Endothelial cell of umbilical vein (primary cell): Measurements from ENCODE around the gene SLC15A3. TPM values are rescaled to one million over a fixed set of nuclear protein-coding genes. Genes with fewer than 3 reads are reported as not detected.

ENCODE experiments used
- BruUV-seq: library from RNA; stranded (reverse); fragments of 400-500 nt; replicated peaks from 2 replicates; lab custom pipeline; 2021; lab: Mats Ljungman, UMichigan
- CTCF ChIA-PET: fragments of 300-600, 350-600 bp; sonication (Branson Sonifier 250); formaldehyde crosslinking; loops from one replicate; lab custom pipeline; 2021; ENCODE audit warnings: antibody characterized with exemption, inconsistent platforms; lab: Charles Lee
- POLR2A ChIA-PET: fragments of 300-600, 350-600 bp; sonication (Branson Sonifier 250); formaldehyde crosslinking; loops from one replicate; lab custom pipeline; 2021; ENCODE audit warnings: antibody characterized with exemption, inconsistent platforms; lab: Charles Lee
- DNase-seq: peaks from one replicate; pipeline ENCODE4 v3.0.0-alpha.2; 2011; ENCODE audit warnings: low read depth, low spot score
- FAIRE-seq: peaks from 2 replicates; lab custom pipeline; 2011; peaks lifted over from hg19 to GRCh38; lab: Jason Lieb, UNC
- H2AFZ ChIP-seq: 2 replicates; pipeline ENCODE4 v1.6.0; 2012; ENCODE audit warnings: low read depth, low read length, control low read depth, inconsistent platforms
- H3K27ac ChIP-seq: 2 replicates; pipeline ENCODE4 v1.5.1; 2011; ENCODE audit warnings: low read depth, mild to moderate bottlenecking, control low read depth, low read length, moderate library complexity; ENCODE audit not compliant: insufficient read depth
- H3K27me3 ChIP-seq, 2 experiments: 2 replicates each; pipeline versions ENCODE4 v1.6.0 to v1.6.1; 2011; ENCODE audit warnings: low read length in 2 of 2, mixed read lengths in 1 of 2; ENCODE audit not compliant: control insufficient read depth in 2 of 2, insufficient read depth in 2 of 2
- H3K36me3 ChIP-seq, 2 experiments: 2 replicates in 1 of 2; 3 replicates in 1 of 2; pipeline ENCODE4 v1.5.1; 2011; ENCODE audit warnings: low read length in 2 of 2, mild to moderate bottlenecking in 1 of 2, moderate library complexity in 1 of 2; ENCODE audit not compliant: control insufficient read depth in 2 of 2, insufficient read depth in 2 of 2; ENCODE audit errors: extremely low read depth in 1 of 2
- H3K4me1 ChIP-seq: 3 replicates; pipeline ENCODE4 v1.5.1; 2011; ENCODE audit warnings: mild to moderate bottlenecking, low read length; ENCODE audit not compliant: control insufficient read depth, insufficient read depth; ENCODE audit errors: extremely low read depth
- H3K4me2 ChIP-seq: 2 replicates; pipeline ENCODE4 v1.6.1; 2011; ENCODE audit warnings: low read length, control low read depth, mixed read lengths; ENCODE audit not compliant: insufficient read depth
- H3K4me3 ChIP-seq, 3 experiments: fragments of 200-600 bp in 1 of 3; sonication (generic), shearing (Covaris generic) in 1 of 3; replicated peaks in 1 of 3; 2 replicates each; pipeline ENCODE4 v1.5.1; 2011 to 2016; ENCODE audit warnings: control low read depth in 3 of 3, low read length in 3 of 3, mild to moderate bottlenecking in 2 of 3, inconsistent platforms in 1 of 3, low read depth in 1 of 3, moderate library complexity in 1 of 3; ENCODE audit not compliant: insufficient read depth in 1 of 3
- H3K79me2 ChIP-seq: 2 replicates; pipeline ENCODE4 v1.6.0; 2012; ENCODE audit warnings: low read length, inconsistent platforms; ENCODE audit not compliant: control insufficient read depth, insufficient read depth
- H3K9ac ChIP-seq: replicated peaks from 2 replicates; pipeline ENCODE3; 2011; ENCODE audit warnings: low read length, control low read depth; ENCODE audit not compliant: insufficient read depth; ENCODE audit errors: extremely low read depth
- H3K9me1 ChIP-seq: replicated peaks from 3 replicates; pipeline ENCODE4 v1.6.0; 2011; ENCODE audit warnings: mild to moderate bottlenecking, low read length; ENCODE audit not compliant: control insufficient read depth, insufficient read depth; ENCODE audit errors: extremely low read depth
- H3K9me3 ChIP-seq: replicated peaks from 2 replicates; pipeline ENCODE4 v1.5.1; 2012; ENCODE audit warnings: low read length, inconsistent platforms; ENCODE audit not compliant: control insufficient read depth, insufficient read depth
- H4K20me1 ChIP-seq: replicated peaks from 2 replicates; pipeline ENCODE3; 2011; ENCODE audit warnings: mild to moderate bottlenecking, low read length; ENCODE audit not compliant: control insufficient read depth, insufficient read depth; ENCODE audit errors: extremely low read depth
- EZH2 ChIP-seq: IDR thresholded peaks from 2 replicates; pipeline ENCODE4 v1.6.1; 2012; ENCODE audit warnings: borderline replicate concordance, low read depth, mild to moderate bottlenecking, moderate library complexity, low read length, inconsistent platforms; ENCODE audit not compliant: severe bottlenecking
- GATA2 ChIP-seq: IDR thresholded peaks from 2 replicates; pipeline ENCODE4 v1.7.0; 2011; ENCODE audit warnings: low read depth, mild to moderate bottlenecking, moderate library complexity, mixed read lengths, low read length; ENCODE audit not compliant: insufficient read length, insufficient read depth
- JUN ChIP-seq: IDR thresholded peaks from 2 replicates; pipeline ENCODE4 v1.6.1; 2011; ENCODE audit warnings: borderline replicate concordance, low read depth; ENCODE audit not compliant: insufficient read length, insufficient read depth
- MYC ChIP-seq: IDR thresholded peaks from one replicate; pipeline ENCODE4 v1.6.1; 2011; ENCODE audit warnings: mild to moderate bottlenecking, low read depth, low read length
- POLR2A ChIP-seq: IDR thresholded peaks from 2 replicates; pipeline ENCODE4 v1.6.1; 2012; ENCODE audit warnings: low read depth, mild to moderate bottlenecking, control low read depth, low read length
- POLR2AphosphoS5 ChIP-seq: IDR thresholded peaks from 2 replicates; pipeline ENCODE4 v1.6.1; 2012; ENCODE audit warnings: low read depth, mild to moderate bottlenecking, control low read depth, low read length, moderate library complexity; ENCODE audit not compliant: insufficient read depth
- dilution Hi-C: fragments of 300-500 bp; cut with MboI; formaldehyde crosslinking; loops from one replicate; pipeline ENCODE4 v1.15.0; 2019; ENCODE audit warnings: low sequenced_read_pairs; ENCODE audit not compliant: extremely low pct_ligation_motif_present
- intact Hi-C: fragments of 100-400 bp; cut with micrococcal nuclease; formaldehyde crosslinking; loops from one replicate; pipeline ENCODE4 v1.10.0; 2022
- polyA plus RNA-seq, 4 experiments: library from polyadenylated mRNA; depleted of rRNA in 3 of 4; stranded (reverse) in 3 of 4; unstranded in 1 of 4; fragments of >200 nt; gene quantifications; 2 replicates each; pipeline versions ENCODE4 v1.2.1 to v1.2.3, GENCODE V29; 2011 to 2012; ENCODE audit warnings: missing spikeins in 1 of 4
- total RNA-seq: library from RNA; stranded (reverse); gene quantifications from 2 replicates; pipeline ENCODE4 v1.2.3, GENCODE V29; 2021
- TF ChIP-seq, protein P1 (sequence below): IDR thresholded peaks from 2 replicates; pipeline ENCODE4 v1.6.1; 2011; ENCODE audit not compliant: insufficient read depth, insufficient read length
- TF ChIP-seq, protein P2 (sequence below), 2 donors: IDR thresholded peaks; 1 replicate in 1 of 2; 2 replicates in 1 of 2; pipeline ENCODE4 v1.5.1; 2011; ENCODE audit warnings: low read length in 2 of 2, mild to moderate bottlenecking in 2 of 2, moderate library complexity in 2 of 2, control low read depth in 1 of 2, inconsistent platforms in 1 of 2, low read depth in 1 of 2; ENCODE audit not compliant: insufficient read depth in 1 of 2; ENCODE audit errors: extremely low read depth in 1 of 2

SLC15A3 gene
- total and polyA plus RNA-seq, 2 donors (not counting 3 experiments of a cell fraction or from before 2014, with no cell fraction given): 3.3 to 4.4 TPM

DNA sequence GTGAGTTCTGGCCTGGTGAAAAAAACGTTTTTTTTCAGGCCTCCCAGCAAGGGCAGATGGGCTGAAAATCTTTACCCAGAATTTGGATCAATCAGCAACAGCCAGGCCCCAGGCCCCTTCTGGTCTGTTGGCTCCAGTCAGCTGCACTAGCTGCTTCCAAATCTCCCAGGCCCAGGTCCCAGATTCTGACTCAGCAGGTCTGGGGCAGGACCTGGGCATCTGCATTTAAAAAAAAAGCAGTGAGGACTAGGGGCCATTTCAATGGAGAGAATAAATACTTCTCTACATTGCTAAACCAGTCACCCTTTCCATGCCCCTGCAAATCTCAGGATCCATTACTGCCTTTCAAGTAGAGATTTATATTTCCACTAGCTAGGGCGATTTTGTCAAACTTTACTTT is 4.3 kb downstream of the SLC15A3 start:
- H3K9me1 ChIP-seq: no peaks in the 10 kb centered on the region
- no peak for FAIRE-seq

More for the DNA sequence above, 4.3 kb downstream of the SLC15A3 start:
- ChIA-PET POLR2A (no interaction called here), CTCF (interaction anchor here (1.2 kb wide), 1 partner anchor 48 kb away, joined by 3 read pairs; no protein-coding TSS in a partner anchor)
- TF ChIP-seq JUN: no peak
- TF ChIP-seq POLR2AphosphoS5: no peak
- TF ChIP-seq, protein P1, sequence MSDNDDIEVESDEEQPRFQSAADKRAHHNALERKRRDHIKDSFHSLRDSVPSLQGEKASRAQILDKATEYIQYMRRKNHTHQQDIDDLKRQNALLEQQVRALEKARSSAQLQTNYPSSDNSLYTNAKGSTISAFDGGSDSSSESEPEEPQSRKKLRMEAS: no peak
- TF ChIP-seq MYC: no peak
- no peak for TF ChIP-seq GATA2
- no peak for TF ChIP-seq POLR2A
- TF ChIP-seq EZH2: no peak
- TF ChIP-seq, protein P2, sequence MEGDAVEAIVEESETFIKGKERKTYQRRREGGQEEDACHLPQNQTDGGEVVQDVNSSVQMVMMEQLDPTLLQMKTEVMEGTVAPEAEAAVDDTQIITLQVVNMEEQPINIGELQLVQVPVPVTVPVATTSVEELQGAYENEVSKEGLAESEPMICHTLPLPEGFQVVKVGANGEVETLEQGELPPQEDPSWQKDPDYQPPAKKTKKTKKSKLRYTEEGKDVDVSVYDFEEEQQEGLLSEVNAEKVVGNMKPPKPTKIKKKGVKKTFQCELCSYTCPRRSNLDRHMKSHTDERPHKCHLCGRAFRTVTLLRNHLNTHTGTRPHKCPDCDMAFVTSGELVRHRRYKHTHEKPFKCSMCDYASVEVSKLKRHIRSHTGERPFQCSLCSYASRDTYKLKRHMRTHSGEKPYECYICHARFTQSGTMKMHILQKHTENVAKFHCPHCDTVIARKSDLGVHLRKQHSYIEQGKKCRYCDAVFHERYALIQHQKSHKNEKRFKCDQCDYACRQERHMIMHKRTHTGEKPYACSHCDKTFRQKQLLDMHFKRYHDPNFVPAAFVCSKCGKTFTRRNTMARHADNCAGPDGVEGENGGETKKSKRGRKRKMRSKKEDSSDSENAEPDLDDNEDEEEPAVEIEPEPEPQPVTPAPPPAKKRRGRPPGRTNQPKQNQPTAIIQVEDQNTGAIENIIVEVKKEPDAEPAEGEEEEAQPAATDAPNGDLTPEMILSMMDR (IDR thresholded peaks at IDR 0.05; ENCODE audit: extremely low read depth in 1 of 2, insufficient read depth in 1 of 2, low read depth in 1 of 2, low read length in 2 of 2): no peak
- DNase-seq: no peak
- dilution Hi-C loops (no loop called here), intact Hi-C loops (no loop called here)
- no peaks in the 10 kb centered on the region for H3K9me3 ChIP-seq
- H3K9ac ChIP-seq: no peak overlapping the region
- H3K4me3 ChIP-seq: no peak overlapping the region
- no TSS peak for BruUV-seq
- H3K4me1 ChIP-seq: peaks cover 10% of the 10 kb centered on the region
- H3K79me2 ChIP-seq: no peaks in the 10 kb centered on the region
- H4K20me1 ChIP-seq: no peaks in the 10 kb centered on the region
- no peak overlapping the region for H3K4me2 ChIP-seq
- H2AFZ ChIP-seq: no peak overlapping the region
- H3K27me3 ChIP-seq: peaks cover 2 to 10% of the 10 kb centered on the region in 2 experiments
- H3K36me3 ChIP-seq: no peaks in the 10 kb centered on the region
- no peak overlapping the region for H3K27ac ChIP-seq
